Brain microvascular endothelial cell (primary cell): ENCODE data around the gene HAPLN1.

Source experiments
- DNase-seq: peaks from one replicate; pipeline ENCODE4 v3.0.0-alpha.2; 2020
- H3K27ac ChIP-seq: fragments of 250-450 bp; sonication (Bioruptor Pico); 2 replicates; pipeline ENCODE4 v1.5.1; 2020; ENCODE audit warnings: mild to moderate bottlenecking, moderate library complexity
- H3K27me3 ChIP-seq: fragments of 250-450 bp; sonication (Bioruptor Pico); replicated peaks from 2 replicates; pipeline ENCODE4 v1.5.1; 2020; ENCODE audit warnings: mild to moderate bottlenecking
- H3K36me3 ChIP-seq: fragments of 250-450 bp; sonication (Bioruptor Pico); replicated peaks from 2 replicates; pipeline ENCODE4 v1.5.1; 2020; ENCODE audit warnings: mild to moderate bottlenecking
- H3K4me3 ChIP-seq: 2 replicates; pipeline ENCODE4 v1.5.1; 2011; ENCODE audit warnings: low read depth, mild to moderate bottlenecking, control low read depth, low read length, moderate library complexity
- CTCF ChIP-seq: IDR thresholded peaks from 2 replicates; pipeline ENCODE4 v1.5.1; 2011; ENCODE audit warnings: low read depth, mild to moderate bottlenecking, moderate library complexity, low read length, control low read depth, inconsistent platforms; ENCODE audit errors: missing control alignments
- in situ Hi-C: cut with HindIII; loops from 2 replicates; pipeline ENCODE4 v1.10.0; 2017; ENCODE audit warnings: low sequenced_read_pairs, low pct_ligation_motif_present

HAPLN1 gene

GRCh38 chr5:83688281-83688680 is 32.4 kb downstream of the HAPLN1 start:
- DNase-seq: no peak
- no peak overlapping the region for H3K27ac ChIP-seq
- TF ChIP-seq CTCF: no peak
- no peaks in the 10 kb centered on the region for H3K36me3 ChIP-seq
- no peaks in the 10 kb centered on the region for H3K27me3 ChIP-seq
- in situ Hi-C loops: no loop called here
- H3K4me3 ChIP-seq: no peak overlapping the region

GRCh38 chr5:83687124-83687619 is 33.5 kb downstream of the HAPLN1 start:
- in situ Hi-C loops: no loop called here
- Histone ChIP-seq H3K4me3 (no peak overlapping the region), H3K36me3 (no peaks in the 10 kb centered on the region), H3K27me3 (no peaks in the 10 kb centered on the region), H3K27ac (no peak overlapping the region)
- DNase-seq: no peak
- TF ChIP-seq CTCF: no peak

GRCh38 chr5:83686251-83686650 is 34.4 kb downstream of the HAPLN1 start:
- DNase-seq: no peak
- no peaks in the 10 kb centered on the region for H3K36me3 ChIP-seq
- H3K27ac ChIP-seq: no peak overlapping the region
- TF ChIP-seq CTCF: no peak
- no peak overlapping the region for H3K4me3 ChIP-seq
- in situ Hi-C loops: no loop called here
- H3K27me3 ChIP-seq: no peaks in the 10 kb centered on the region

GRCh38 chr5:83683836-83684235 is 36.8 kb downstream of the HAPLN1 start:
- Histone ChIP-seq H3K4me3 (no peak overlapping the region), H3K36me3 (no peaks in the 10 kb centered on the region), H3K27me3 (no peaks in the 10 kb centered on the region), H3K27ac (no peak overlapping the region)
- no peak for TF ChIP-seq CTCF
- DNase-seq: no peak
- in situ Hi-C loops: no loop called here

- Histone ChIP-seq H3K4me3 (no peak overlapping the region), H3K36me3 (no peaks in the 10 kb centered on the region), H3K27ac (no peak overlapping the region), H3K27me3 (no peaks in the 10 kb centered on the region)
- no peak for TF ChIP-seq CTCF
- no peak for DNase-seq
- in situ Hi-C loops: no loop called here
Measured at GRCh38 chr5:83672646-83673045, 48.0 kb downstream of the HAPLN1 start.

- H3K4me3 ChIP-seq: no peak overlapping the region
- no peak for TF ChIP-seq CTCF
- in situ Hi-C loops: no loop called here
- H3K27me3 ChIP-seq: no peaks in the 10 kb centered on the region
- H3K27ac ChIP-seq: no peak overlapping the region
- DNase-seq: no peak
- no peaks in the 10 kb centered on the region for H3K36me3 ChIP-seq
Measured at GRCh38 chr5:83672158-83672557, 48.5 kb downstream of the HAPLN1 start.
